ENCODE measurements around the gene CC2D2A. TPM values are rescaled to one million over a fixed set of nuclear protein-coding genes. Genes with fewer than 3 reads are reported as not detected.

Gene CC2D2A
- total RNA-seq, 1 donor from 2014 or later = 26.2 TPM

GRCh38 chr4:15531792-15532191, 62.1 kb downstream of the CC2D2A start:
- Mint-ChIP-seq H3K4me1 (no peaks in the 10 kb centered on the region), H3K27ac (ENCODE audit: unreplicated experiment) (no peak overlapping the region), H3K4me3 (no peak overlapping the region), H3K36me3 (ENCODE audit: low read depth) (peaks cover 17% of the 10 kb centered on the region), H3K9me3 (no peaks in the 10 kb centered on the region), H3K27me3 (ENCODE audit: low read depth) (no peaks in the 10 kb centered on the region)
- no peak for DNase-seq (ENCODE audit: low read depth, low spot score)
- TF ChIP-seq CTCF (conservative IDR thresholded peaks at IDR 0.05) = no peak

- no peak for DNase-seq (ENCODE audit: low read depth, low spot score)
- H3K4me3 Mint-ChIP-seq = no peak overlapping the region
- no peak overlapping the region for H3K27ac Mint-ChIP-seq (ENCODE audit: unreplicated experiment)
- TF ChIP-seq CTCF (conservative IDR thresholded peaks at IDR 0.05) = no peak
- H3K27me3 Mint-ChIP-seq (ENCODE audit: low read depth) = no peaks in the 10 kb centered on the region
- H3K9me3 Mint-ChIP-seq = no peaks in the 10 kb centered on the region
- H3K4me1 Mint-ChIP-seq = no peaks in the 10 kb centered on the region
- peaks cover 14% of the 10 kb centered on the region for H3K36me3 Mint-ChIP-seq (ENCODE audit: low read depth)
Measured at GRCh38 chr4:15533817-15534216, 64.1 kb downstream of the CC2D2A start.

GRCh38 chr4:15535599-15535998, 65.9 kb downstream of the CC2D2A start:
- no peak for DNase-seq (ENCODE audit: low read depth, low spot score)
- H3K36me3 Mint-ChIP-seq (ENCODE audit: low read depth) = peaks cover 9% of the 10 kb centered on the region
- H3K4me3 Mint-ChIP-seq = no peak overlapping the region
- no peak for TF ChIP-seq CTCF (conservative IDR thresholded peaks at IDR 0.05)
- H3K27ac Mint-ChIP-seq (ENCODE audit: unreplicated experiment) = no peak overlapping the region
- no peaks in the 10 kb centered on the region for H3K27me3 Mint-ChIP-seq (ENCODE audit: low read depth)
- no peaks in the 10 kb centered on the region for H3K9me3 Mint-ChIP-seq
- H3K4me1 Mint-ChIP-seq = no peaks in the 10 kb centered on the region

GRCh38 chr4:15536552-15537499, 67.1 kb downstream of the CC2D2A start:
- no peaks in the 10 kb centered on the region for H3K9me3 Mint-ChIP-seq
- no peak for DNase-seq (ENCODE audit: low read depth, low spot score)
- no peak for TF ChIP-seq CTCF (conservative IDR thresholded peaks at IDR 0.05)
- no peaks in the 10 kb centered on the region for H3K4me1 Mint-ChIP-seq
- H3K36me3 Mint-ChIP-seq (ENCODE audit: low read depth) = peaks cover 14% of the 10 kb centered on the region
- no peak overlapping the region for H3K4me3 Mint-ChIP-seq
- H3K27ac Mint-ChIP-seq (ENCODE audit: unreplicated experiment) = no peak overlapping the region
- H3K27me3 Mint-ChIP-seq (ENCODE audit: low read depth) = no peaks in the 10 kb centered on the region

- H3K36me3 Mint-ChIP-seq (ENCODE audit: low read depth) = peaks cover 28% of the 10 kb centered on the region
- DNase-seq (ENCODE audit: low read depth, low spot score) = no peak
- H3K4me3 Mint-ChIP-seq = no peak overlapping the region
- no peak for TF ChIP-seq CTCF (conservative IDR thresholded peaks at IDR 0.05)
- H3K4me1 Mint-ChIP-seq = peaks cover 13% of the 10 kb centered on the region
- no peak overlapping the region for H3K27ac Mint-ChIP-seq (ENCODE audit: unreplicated experiment)
- H3K27me3 Mint-ChIP-seq (ENCODE audit: low read depth) = no peaks in the 10 kb centered on the region
- no peaks in the 10 kb centered on the region for H3K9me3 Mint-ChIP-seq
Measured at GRCh38 chr4:15541941-15542340, 72.3 kb downstream of the CC2D2A start.

All from neural crest cell (in vitro differentiated cells).